ENCODE data around the gene CDC42EP4. TPM values are rescaled to one million over a fixed set of nuclear protein-coding genes. Genes with fewer than 3 reads are reported as not detected.

CDC42EP4 gene
- total RNA-seq, 1 donor from 2014 or later, result 73.7 TPM

- no peak overlapping the region for H3K27ac ChIP-seq
- no peak overlapping the region for H3K4me3 ChIP-seq
- no peaks in the 10 kb centered on the region for H3K9me3 ChIP-seq
- peaks cover 89% of the 10 kb centered on the region for H3K4me1 ChIP-seq
- intact Hi-C loops (cut with DNase I), result loop anchor here (10.0 kb wide), 1 partner anchor 107 kb away; the partner anchor contains the start of gene COG1
- no peak for DNase-seq (ENCODE audit: extremely low spot score in 2 of 2)
- TF ChIP-seq CTCF (IDR thresholded peaks at IDR 0.05) (no peak), POLR2AphosphoS5 (IDR thresholded peaks at IDR 0.05; ENCODE audit: insufficient read depth in 1 of 2, low read depth in 1 of 2) (no peak), POLR2A (IDR thresholded peaks at IDR 0.05) (no peak)
- no peaks in the 10 kb centered on the region for H3K27me3 ChIP-seq
- no peaks in the 10 kb centered on the region for H3K36me3 ChIP-seq
Observed at GRCh38 chr17:73301369-73301768, 10.4 kb downstream of the CDC42EP4 start.

- H3K9me3 ChIP-seq, result no peaks in the 10 kb centered on the region
- H3K27ac ChIP-seq, result peak overlapping the region; percentile 7
- no peaks in the 10 kb centered on the region for H3K36me3 ChIP-seq
- H3K4me3 ChIP-seq, result no peak overlapping the region
- H3K27me3 ChIP-seq, result no peaks in the 10 kb centered on the region
- intact Hi-C loops (cut with DNase I), result loop anchor here (10.0 kb wide), 1 partner anchor 106 kb away; the partner anchor contains the start of gene COG1
- no peak for DNase-seq (ENCODE audit: extremely low spot score in 2 of 2)
- TF ChIP-seq POLR2AphosphoS5 (IDR thresholded peaks at IDR 0.05; ENCODE audit: insufficient read depth in 1 of 2, low read depth in 1 of 2), result no peak
- peaks cover 84% of the 10 kb centered on the region for H3K4me1 ChIP-seq
Observed at GRCh38 chr17:73300392-73300791, 11.4 kb downstream of the CDC42EP4 start.

GRCh38 chr17:73297934-73298861, 13.6 kb downstream of the CDC42EP4 start:
- H3K4me1 ChIP-seq, result peaks cover 84% of the 10 kb centered on the region
- intact Hi-C loops (cut with DNase I), result no loop called here
- TF ChIP-seq POLR2A (IDR thresholded peaks at IDR 0.05) (no peak), CTCF (IDR thresholded peaks at IDR 0.05) (no peak), POLR2AphosphoS5 (IDR thresholded peaks at IDR 0.05; ENCODE audit: insufficient read depth in 1 of 2, low read depth in 1 of 2) (no peak)
- peaks cover 0 to 1% of the 10 kb centered on the region in 2 donors for H3K36me3 ChIP-seq
- DNase-seq (ENCODE audit: extremely low spot score in 2 of 2), result no peak
- no peak overlapping the region for H3K4me3 ChIP-seq
- H3K27ac ChIP-seq, result peak overlapping the region; percentile 57
- no peaks in the 10 kb centered on the region for H3K9me3 ChIP-seq
- no peaks in the 10 kb centered on the region for H3K27me3 ChIP-seq

GRCh38 chr17:73293480-73293911, 18.3 kb downstream of the CDC42EP4 start:
- TF ChIP-seq POLR2A (IDR thresholded peaks at IDR 0.05) (no peak), CTCF (IDR thresholded peaks at IDR 0.05) (no peak), POLR2AphosphoS5 (IDR thresholded peaks at IDR 0.05; ENCODE audit: insufficient read depth in 1 of 2, low read depth in 1 of 2) (peak; percentile 63 to 85)
- no peaks in the 10 kb centered on the region for H3K27me3 ChIP-seq
- peaks cover 85% of the 10 kb centered on the region for H3K4me1 ChIP-seq
- H3K27ac ChIP-seq, result peak overlapping the region; percentile 93
- no peaks in the 10 kb centered on the region for H3K9me3 ChIP-seq
- intact Hi-C loops (cut with DNase I), result no loop called here
- H3K36me3 ChIP-seq, result peaks cover 0 to 5% of the 10 kb centered on the region in 2 donors
- H3K4me3 ChIP-seq, result no peak overlapping the region
- no peak for DNase-seq (ENCODE audit: extremely low spot score in 2 of 2)

- no peak overlapping the region for H3K4me3 ChIP-seq
- peaks cover 0 to 5% of the 10 kb centered on the region in 2 donors for H3K36me3 ChIP-seq
- no peaks in the 10 kb centered on the region for H3K27me3 ChIP-seq
- DNase-seq (ENCODE audit: extremely low spot score in 2 of 2), result no peak
- H3K9me3 ChIP-seq, result no peaks in the 10 kb centered on the region
- peak overlapping the region; percentile 93 for H3K27ac ChIP-seq
- intact Hi-C loops (cut with DNase I), result no loop called here
- no peak for TF ChIP-seq CTCF (IDR thresholded peaks at IDR 0.05)
- H3K4me1 ChIP-seq, result peaks cover 85% of the 10 kb centered on the region
Observed at GRCh38 chr17:73293031-73293430, 18.8 kb downstream of the CDC42EP4 start.

Data from vagina (tissue), 2 donors.